Stimulated activated CD8-positive, alpha-beta memory T cell treated with anti-CD3 and anti-CD28 coated beads, Interleukin-12 subunit alpha, Interleukin-12 subunit beta, amount 100 ng/mL, for 24 hours (primary cell): ENCODE measurements around the gene ALDOA.
"Not testable (repeated sequence)": the region's sequence is repeated elsewhere in the genome, so short reads cannot be mapped to it uniquely, and the experiment has no call there.

Source experiments
- DNase-seq: peaks from one replicate; pipeline ENCODE4 v3.0.0-alpha.2; 2020; ENCODE audit errors: extremely low read depth

ALDOA gene

GRCh38 chr16:30065102-30065942 is at the start of gene ALDOA:
Gene ALDOA, plus strand, starts transcription at chr16:30065760. Its CDS starts 1,138 bp downstream, at chr16:30066898.
- peak; percentile 85 for DNase-seq

GRCh38 chr16:30016555-30017276 is 48.8 kb upstream of the ALDOA start:
- no peak for DNase-seq

GRCh38 chr16:30017277-30017656 is 48.3 kb upstream of the ALDOA start:
- no peak for DNase-seq

GRCh38 chr16:30017937-30018336 is 47.6 kb upstream of the ALDOA start:
- not testable (repeated sequence) for DNase-seq

- DNase-seq = no peak
Observed at GRCh38 chr16:30018731-30019158, 46.8 kb upstream of the ALDOA start.

- no peak for DNase-seq
Observed at GRCh38 chr16:30022887-30023286, 42.7 kb upstream of the ALDOA start, which contains the start of gene C16orf92. Gene C16orf92, plus strand, starts transcription at chr16:30023198. Its CDS starts 143 bp downstream, at chr16:30023341.

- no peak for DNase-seq
Observed at GRCh38 chr16:30023586-30023985, 42.0 kb upstream of the ALDOA start.

- DNase-seq = no peak
Observed at GRCh38 chr16:30024451-30024850, 41.1 kb upstream of the ALDOA start.

- DNase-seq = no peak
Observed at GRCh38 chr16:30025156-30025555, 40.4 kb upstream of the ALDOA start.

GRCh38 chr16:30025574-30025973 is 40.0 kb upstream of the ALDOA start:
- no peak for DNase-seq

GRCh38 chr16:30026449-30026848 is 39.1 kb upstream of the ALDOA start:
- DNase-seq = no peak

GRCh38 chr16:30027588-30028437 is 37.7 kb upstream of the ALDOA start:
- DNase-seq = no peak

- DNase-seq = no peak
Observed at GRCh38 chr16:30028438-30029076, 37.0 kb upstream of the ALDOA start.

GRCh38 chr16:30030011-30030685 is 35.4 kb upstream of the ALDOA start:
- no peak for DNase-seq

- DNase-seq = no peak
Observed at GRCh38 chr16:30030841-30031413, 34.6 kb upstream of the ALDOA start, which contains the start of gene TLCD3B. Gene TLCD3B, minus strand, starts transcription at chr16:30031271. Its CDS starts 744 bp downstream, at chr16:30030527.

- no peak for DNase-seq
Observed at GRCh38 chr16:30031477-30031918, 34.1 kb upstream of the ALDOA start.

GRCh38 chr16:30032083-30032819 is 33.3 kb upstream of the ALDOA start:
- DNase-seq = no peak

GRCh38 chr16:30033270-30033669 is 32.3 kb upstream of the ALDOA start:
- DNase-seq = no peak

GRCh38 chr16:30040221-30040620 is 25.3 kb upstream of the ALDOA start:
- no peak for DNase-seq

- DNase-seq = not testable (repeated sequence)
Observed at GRCh38 chr16:30040690-30041089, 24.9 kb upstream of the ALDOA start.
